Kidney epithelial cell (primary cell): ENCODE results near the gene RNU4-1. TPM values are rescaled to one million over a fixed set of nuclear protein-coding genes. Genes with fewer than 3 reads are reported as not detected.
"Not testable (repeated sequence)": the region's sequence is repeated elsewhere in the genome, so short reads cannot be mapped to it uniquely, and the experiment has no call there.

Source experiments
- DNase-seq: peaks from one replicate; pipeline ENCODE4 v3.0.0-alpha.2; 2010; ENCODE audit warnings: low read depth
- H3K27me3 ChIP-seq: 2 replicates; pipeline ENCODE4 v1.6.0; 2011; ENCODE audit warnings: low read length; ENCODE audit not compliant: control insufficient read depth, insufficient read depth
- H3K36me3 ChIP-seq: 2 replicates; pipeline ENCODE4 v1.5.1; 2011; ENCODE audit warnings: low read length; ENCODE audit not compliant: control insufficient read depth, insufficient read depth
- H3K4me3 ChIP-seq: 2 replicates; pipeline ENCODE4 v1.5.1; 2011; ENCODE audit warnings: low read depth, mild to moderate bottlenecking, control low read depth, low read length
- CTCF ChIP-seq: IDR thresholded peaks from 2 replicates; pipeline ENCODE4 v1.5.1; 2011; ENCODE audit warnings: mild to moderate bottlenecking, moderate library complexity, low read length, control low read depth, inconsistent platforms; ENCODE audit not compliant: insufficient read depth, poor library complexity, severe bottlenecking
- total RNA-seq: library from RNA; depleted of rRNA; stranded (reverse); fragments of >200 nt; gene quantifications from 2 replicates; pipeline ENCODE4 v1.2.3, GENCODE V29; 2015

Gene RNU4-1
- total RNA-seq, 1 donor from 2014 or later, result not detected

GRCh38 chr12:120249266-120249874, 43.7 kb downstream of the RNU4-1 start:
- Histone ChIP-seq H3K36me3 (no peaks in the 10 kb centered on the region), H3K4me3 (no peak overlapping the region)

GRCh38 chr12:120247621-120248030, 45.4 kb downstream of the RNU4-1 start:
- no peak overlapping the region for H3K4me3 ChIP-seq
- no peaks in the 10 kb centered on the region for H3K27me3 ChIP-seq
- no peak for DNase-seq
- no peak for TF ChIP-seq CTCF
- no peaks in the 10 kb centered on the region for H3K36me3 ChIP-seq

More at GRCh38 chr12:120249266-120249874, 43.7 kb downstream of the RNU4-1 start:
- TF ChIP-seq CTCF, result no peak
- no peak for DNase-seq
- H3K27me3 ChIP-seq, result no peaks in the 10 kb centered on the region

- DNase-seq, result no peak
- H3K4me3 ChIP-seq, result no peak overlapping the region
- no peaks in the 10 kb centered on the region for H3K27me3 ChIP-seq
- no peak for TF ChIP-seq CTCF
- H3K36me3 ChIP-seq, result no peaks in the 10 kb centered on the region
Observed at GRCh38 chr12:120247183-120247582, 45.9 kb downstream of the RNU4-1 start.

- H3K27me3 ChIP-seq, DNase-seq, H3K36me3 ChIP-seq, H3K4me3 ChIP-seq: not testable (repeated sequence)
Observed at GRCh38 chr12:120246705-120247104, 46.3 kb downstream of the RNU4-1 start.

Other genes starting within 250 kb of the RNU4-1 start
- 29.3 and 32.8 TPM in 2 replicates for gene RAB35, start 176.5 kb downstream of the RNU4-1 start, total RNA-seq
- 78.4 and 84.8 TPM in 2 replicates for gene GCN1, start 98.5 kb downstream of the RNU4-1 start, total RNA-seq
- 4,934 and 7,044 TPM in 2 replicates for gene RPLP0, start 92.1 kb downstream of the RNU4-1 start, total RNA-seq
- 88.1 and 94.3 TPM in 2 replicates for gene PXN, start 27.5 kb downstream of the RNU4-1 start, total RNA-seq
- under 0.01 TPM in 2 replicates for gene RNU4-2, start 1.3 kb downstream of the RNU4-1 start, total RNA-seq
- gene SIRT4, start 9.1 kb upstream of the RNU4-1 start, total RNA-seq, result 0.29 and 2.3 TPM in 2 replicates
- not detected in 2 replicates for gene PLA2G1B, start 34.5 kb upstream of the RNU4-1 start, total RNA-seq
- gene MSI1, start 75.9 kb upstream of the RNU4-1 start, total RNA-seq, result 3.6 and 8.1 TPM in 2 replicates
- 561 and 615 TPM in 2 replicates for gene COX6A1, start 144.9 kb upstream of the RNU4-1 start, total RNA-seq
- 43.4 and 57.1 TPM in 2 replicates for gene TRIAP1, start 153.1 kb upstream of the RNU4-1 start, total RNA-seq
- 22.5 and 25.7 TPM in 2 replicates for gene GATC, start 153.2 kb upstream of the RNU4-1 start, total RNA-seq
- gene SRSF9, start 176.5 kb upstream of the RNU4-1 start, total RNA-seq, result 76.3 and 94.7 TPM in 2 replicates
- gene DYNLL1, start 202.9 kb upstream of the RNU4-1 start, total RNA-seq, result 380 and 381 TPM in 2 replicates
- 29.2 and 30.6 TPM in 2 replicates for gene COQ5, start 235.9 kb upstream of the RNU4-1 start, total RNA-seq
- 117 and 124 TPM in 2 replicates for gene RNF10, start 241.1 kb upstream of the RNU4-1 start, total RNA-seq